Measurements from ENCODE around the gene CDC25C.
A peak's percentile ranks its signal among the peaks of the same experiment; 100 is the strongest.
"Not testable (repeated sequence)": the region's sequence is repeated elsewhere in the genome, so short reads cannot be mapped to it uniquely, and the experiment has no call there.

Gene CDC25C

DNA sequence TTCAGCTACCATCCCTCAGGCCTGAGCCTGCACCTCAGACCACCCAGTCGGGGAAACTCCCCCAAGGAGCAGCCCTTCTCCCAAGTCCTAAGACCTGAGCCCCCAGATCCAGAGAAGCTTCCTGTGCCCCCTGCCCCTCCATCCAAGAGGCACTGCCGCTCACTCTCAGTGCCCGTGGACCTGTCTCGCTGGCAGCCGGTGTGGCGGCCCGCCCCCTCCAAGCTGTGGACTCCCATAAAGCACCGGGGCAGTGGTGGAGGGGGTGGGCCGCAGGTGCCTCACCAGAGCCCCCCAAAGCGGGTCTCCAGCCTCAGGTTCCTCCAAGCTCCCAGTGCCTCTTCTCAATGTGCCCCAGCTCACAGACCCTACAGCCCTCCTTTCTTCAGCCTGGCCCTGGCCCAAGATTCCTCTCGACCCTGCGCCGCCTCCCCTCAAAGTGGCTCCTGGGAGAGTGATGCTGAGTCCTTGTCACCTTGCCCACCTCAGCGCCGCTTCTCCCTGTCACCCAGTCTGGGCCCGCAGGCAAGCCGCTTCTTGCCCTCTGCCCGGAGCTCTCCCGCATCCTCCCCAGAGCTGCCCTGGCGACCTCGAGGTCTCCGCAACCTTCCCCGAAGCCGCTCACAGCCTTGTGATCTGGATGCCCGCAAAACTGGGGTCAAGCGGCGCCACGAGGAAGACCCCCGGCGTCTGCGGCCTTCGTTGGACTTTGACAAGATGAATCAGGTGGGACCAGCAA, 13.5 kb upstream of the CDC25C start:
- no peak for DNase-seq

DNA sequence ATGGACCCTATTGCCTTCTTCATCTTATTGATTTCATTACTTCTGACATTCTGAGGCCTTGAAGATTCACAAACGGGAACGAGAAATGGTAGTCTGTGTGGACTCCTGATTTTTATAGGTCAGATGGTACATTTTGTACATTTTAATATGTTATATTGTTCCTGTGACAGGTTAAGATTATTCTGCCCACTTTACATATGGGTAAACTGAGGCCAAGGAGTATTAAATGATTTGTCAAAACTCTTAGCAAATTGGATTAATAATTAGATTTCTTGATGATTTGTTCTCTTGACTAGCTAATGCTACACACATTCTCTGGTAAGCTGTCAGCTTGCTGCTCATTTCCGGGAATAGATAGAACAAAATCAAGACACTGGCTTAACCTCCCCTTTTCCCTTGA, 8.4 kb upstream of the CDC25C start:
- DNase-seq = no peak

- no peak for DNase-seq
Measured at GRCh38 chr5:138339464-138339863, 7.9 kb upstream of the CDC25C start.

- DNase-seq = no peak
Measured at GRCh38 chr5:138339091-138339456, 7.5 kb upstream of the CDC25C start.

DNA sequence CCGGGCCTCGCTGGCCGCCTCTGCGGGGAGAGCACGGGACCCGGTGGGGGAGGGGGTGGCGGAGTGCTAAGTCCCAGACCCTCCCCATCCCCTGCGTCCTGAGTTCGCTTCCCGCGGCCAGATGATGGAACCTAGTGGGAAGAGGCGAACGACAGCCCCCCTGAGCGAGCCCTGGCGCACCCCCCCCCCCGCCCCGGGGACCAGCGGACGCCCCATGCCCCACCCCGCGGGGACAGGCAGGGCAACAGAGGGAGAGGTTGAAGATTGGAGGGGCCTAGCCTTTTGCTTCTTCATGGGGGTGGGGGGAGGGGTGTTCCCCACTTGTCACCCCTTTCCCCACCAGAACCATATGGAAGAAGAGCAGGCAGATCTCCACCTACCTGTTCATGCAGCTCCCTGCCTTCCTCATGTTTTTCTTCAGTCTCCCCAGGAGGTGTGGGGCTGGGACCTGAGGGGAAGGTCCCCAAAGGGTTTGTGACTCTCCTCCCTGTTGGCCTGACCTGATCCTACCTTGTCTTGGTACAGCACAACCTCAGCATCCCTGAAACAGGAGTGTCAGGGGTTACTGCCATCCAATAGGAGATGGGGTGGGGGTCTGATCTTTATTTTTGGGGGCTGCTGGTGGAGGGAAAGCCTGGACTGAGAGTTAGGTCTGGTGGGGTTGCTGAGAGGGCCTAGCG, 6.9 kb upstream of the CDC25C start:
- peak; percentile 21 for DNase-seq

- peak; percentile 94 for DNase-seq
Measured at GRCh38 chr5:138337685-138338410, 6.2 kb upstream of the CDC25C start, which contains the start of gene FAM53C. TSS of gene FAM53C (plus strand) at chr5:138338266. CDS start at chr5:138341336, 3,070 bp downstream.

DNA sequence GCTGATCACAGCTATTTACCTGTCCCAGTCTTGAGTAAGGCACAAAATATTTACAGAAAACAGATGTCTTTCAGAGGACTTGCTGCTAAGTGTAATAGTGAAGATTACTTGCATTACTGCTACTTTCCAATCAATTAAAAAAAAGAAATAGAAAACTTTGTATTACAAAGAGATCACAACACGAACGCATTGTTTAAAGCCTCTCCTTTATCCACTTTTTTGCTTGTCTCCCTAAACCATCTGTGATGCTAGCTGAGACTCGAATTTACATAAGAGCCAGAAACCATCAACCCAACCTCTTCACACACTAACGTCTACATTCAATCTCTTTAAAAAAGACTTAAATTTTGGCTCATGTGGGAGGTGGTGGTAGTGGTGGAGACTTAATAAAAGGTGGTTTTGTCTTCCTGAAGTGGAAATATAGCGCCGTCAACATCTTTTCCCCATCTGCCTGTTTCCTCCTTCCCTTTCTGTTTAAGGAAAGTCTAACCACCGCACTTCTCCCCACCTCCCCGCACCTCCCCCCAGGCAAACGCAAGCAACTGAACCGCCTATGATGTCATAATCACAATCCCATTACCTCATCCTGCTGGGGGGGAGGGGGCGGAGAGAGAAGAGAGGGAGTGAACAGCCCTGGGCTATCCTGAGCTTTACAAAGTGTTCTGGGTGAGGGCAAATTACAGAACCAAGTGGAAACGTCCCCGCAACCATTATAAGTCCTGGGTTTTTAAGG, 5.5 kb upstream of the CDC25C start:
- no peak for DNase-seq

DNA sequence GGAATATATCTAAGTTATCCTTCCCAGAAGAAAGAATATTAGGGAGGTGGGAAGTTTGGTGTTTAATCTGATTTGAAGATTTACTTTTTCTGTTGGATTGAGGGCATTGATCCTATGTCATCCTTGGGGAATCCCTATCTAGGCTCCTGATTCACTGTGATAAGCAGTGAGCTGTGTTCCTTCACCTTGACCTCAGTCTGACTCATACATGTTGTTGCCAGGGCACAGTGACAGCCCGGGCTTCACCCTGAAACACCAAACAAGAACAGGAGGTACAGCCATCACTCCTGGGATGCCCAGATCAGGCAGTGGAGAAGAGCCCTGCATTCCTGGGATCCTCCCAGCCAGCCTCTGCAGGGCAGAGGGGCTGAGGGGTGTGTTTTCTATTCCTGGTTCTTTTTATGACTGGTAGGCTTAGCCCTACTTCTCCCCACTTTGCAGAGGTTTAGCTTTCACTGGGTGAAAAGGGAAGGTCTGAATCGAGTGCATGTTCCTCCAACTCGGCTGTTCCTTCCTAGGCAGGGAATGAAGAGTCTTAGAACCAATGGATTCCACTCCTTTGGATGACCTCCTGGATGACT, 3.4 kb upstream of the CDC25C start:
- DNase-seq = peak; percentile 25

GRCh38 chr5:138330813-138331448, 673 bp downstream of the CDC25C start:
- DNase-seq = no peak

GRCh38 chr5:138318211-138318610, 13.4 kb downstream of the CDC25C start:
- not testable (repeated sequence) for DNase-seq

- no peak for DNase-seq
Measured at GRCh38 chr5:138316355-138316754, 15.2 kb downstream of the CDC25C start.

- no peak for DNase-seq
Measured at GRCh38 chr5:138315751-138316278, 15.8 kb downstream of the CDC25C start.

- DNase-seq = no peak
Measured at GRCh38 chr5:138305797-138306196, 25.8 kb downstream of the CDC25C start.

GRCh38 chr5:138303372-138303771, 28.2 kb downstream of the CDC25C start:
- DNase-seq = no peak

DNA sequence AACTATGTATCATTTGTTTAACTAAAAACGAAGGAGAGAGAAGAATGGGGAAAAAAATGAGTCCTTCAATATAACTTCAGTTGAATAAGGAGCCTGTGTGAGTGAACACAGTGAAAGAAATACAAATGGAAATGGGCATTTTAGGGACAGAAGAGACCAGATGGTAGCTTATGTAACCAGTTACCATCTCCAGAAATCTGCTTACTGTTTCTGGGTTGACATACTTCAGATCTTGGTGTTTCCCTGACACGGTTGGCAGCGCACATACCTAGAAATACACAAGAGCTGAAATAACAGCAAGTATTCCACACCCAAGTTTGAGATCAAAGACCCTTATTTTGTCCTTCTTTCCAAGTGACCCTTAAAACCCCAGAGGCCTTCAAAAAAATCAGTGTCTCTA, 42.3 kb downstream of the CDC25C start:
- DNase-seq = no peak

GRCh38 chr5:138287246-138287645, 44.4 kb downstream of the CDC25C start:
- no peak for DNase-seq

DNA sequence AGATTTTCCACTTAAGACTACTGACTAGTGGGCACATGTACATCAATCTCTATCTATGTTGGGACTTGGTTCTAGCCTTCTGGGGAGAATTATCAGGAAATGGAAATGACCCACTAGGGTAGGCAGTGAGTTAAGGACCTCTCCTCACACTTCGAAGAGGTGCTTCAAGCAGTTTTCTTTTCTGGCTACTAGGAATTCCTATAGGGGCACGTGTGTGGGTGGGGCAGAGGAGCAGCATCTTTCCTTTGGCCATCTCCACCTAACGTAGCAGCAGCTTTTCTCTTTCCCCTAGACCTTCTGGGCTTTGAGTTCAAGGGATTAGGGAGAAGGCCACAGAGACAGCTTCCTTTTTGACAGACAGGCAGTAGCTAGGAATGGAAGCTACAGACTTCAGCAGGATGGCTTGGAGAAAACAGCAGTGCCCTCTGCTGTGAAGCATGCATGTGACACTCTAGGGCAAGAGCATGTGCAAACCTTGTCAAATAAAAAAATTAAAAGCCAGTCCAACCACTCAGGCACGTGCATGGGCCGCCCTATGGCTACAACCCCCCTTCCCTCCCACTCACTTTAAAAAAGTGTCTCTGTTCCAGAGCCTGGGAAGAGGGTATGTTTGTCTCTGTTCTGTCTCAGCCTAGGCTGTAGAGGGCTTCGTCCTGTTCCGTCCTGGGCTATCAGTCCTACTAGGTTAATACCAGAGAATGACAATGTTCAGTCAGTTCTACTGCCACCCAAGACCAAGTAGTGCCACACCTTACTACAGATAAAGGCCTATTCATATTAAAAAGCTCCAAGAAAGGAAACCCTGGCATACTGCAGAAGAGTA, 48.5 kb downstream of the CDC25C start:
- DNase-seq = peak; percentile 5

DNA sequence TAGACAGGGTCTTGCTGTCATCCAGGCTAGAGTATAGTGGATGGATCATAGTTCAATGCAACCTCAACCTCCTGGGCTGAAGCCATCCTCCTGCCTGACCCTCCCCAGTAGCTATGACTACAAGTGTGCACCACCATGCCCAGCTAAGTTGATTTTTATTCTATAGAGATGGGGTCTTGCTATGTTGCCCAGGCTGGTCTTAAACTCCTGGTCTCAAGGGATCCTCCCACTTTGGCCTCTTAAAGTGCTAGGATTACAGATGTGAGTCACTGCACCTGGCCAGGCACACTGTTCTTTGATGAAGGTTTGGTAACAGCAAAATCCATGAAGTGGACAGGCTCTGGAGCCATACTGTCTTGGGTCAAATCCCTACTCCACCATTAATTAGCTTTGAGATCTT, 50.7 kb downstream of the CDC25C start:
- no peak for DNase-seq

DNA sequence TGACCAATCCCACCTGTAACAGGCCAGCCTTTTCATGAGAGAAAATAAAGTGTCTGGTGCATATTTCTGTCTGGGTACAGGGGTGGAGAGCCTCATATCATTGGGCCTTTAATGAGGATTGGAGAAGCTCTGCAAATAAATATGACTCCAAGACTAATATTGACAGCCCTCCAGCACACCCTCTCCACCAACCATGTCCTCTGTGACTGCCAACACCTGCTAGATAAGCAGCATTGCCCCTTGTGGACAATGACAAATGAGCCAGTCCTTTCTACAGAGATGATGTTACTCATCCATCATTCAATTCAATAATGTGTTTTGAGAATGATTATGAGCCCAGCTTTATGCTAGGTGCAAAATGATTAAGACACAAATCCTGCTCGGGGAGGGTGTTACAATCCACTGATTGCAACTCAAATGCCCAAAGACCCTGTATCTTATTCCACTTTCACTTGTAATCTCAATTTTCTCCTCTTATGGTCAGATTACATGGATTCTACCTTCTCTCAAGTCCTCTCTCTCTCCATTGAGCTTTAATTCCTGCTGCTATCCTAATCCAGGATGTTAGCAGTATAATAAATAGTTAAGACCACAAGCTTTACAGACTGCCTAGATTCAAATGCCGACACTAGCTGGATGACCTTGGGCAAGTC, 55.1 kb downstream of the CDC25C start:
- DNase-seq = no peak

- no peak for DNase-seq
Measured at GRCh38 chr5:138275895-138276294, 55.7 kb downstream of the CDC25C start.

- DNase-seq = no peak
Measured at GRCh38 chr5:138275379-138275782, 56.2 kb downstream of the CDC25C start.

All from activated CD4-positive, alpha-beta T cell treated with anti-CD3 and anti-CD28 coated beads, Interleukin-10, Interleukin-2, amounts not matched to agents 100 ng/mL and 50 ng/mL, durations not matched to agents 16 hours and 8 hours (primary cell).